ENCODE data around the gene MICOS13.
A peak's percentile ranks its signal among the peaks of the same experiment; 100 is the strongest.

MICOS13 gene

GRCh38 chr19:5669212-5669611 lies 11.1 kb downstream of the MICOS13 start:
- H3K27me3 ChIP-seq (ENCODE audit: insufficient read depth, low read depth, severe bottlenecking) = no peaks in the 10 kb centered on the region
- no peaks in the 10 kb centered on the region for H3K9me3 ChIP-seq (ENCODE audit: severe bottlenecking)
- no peak for DNase-seq
- TF ChIP-seq, protein P1, sequence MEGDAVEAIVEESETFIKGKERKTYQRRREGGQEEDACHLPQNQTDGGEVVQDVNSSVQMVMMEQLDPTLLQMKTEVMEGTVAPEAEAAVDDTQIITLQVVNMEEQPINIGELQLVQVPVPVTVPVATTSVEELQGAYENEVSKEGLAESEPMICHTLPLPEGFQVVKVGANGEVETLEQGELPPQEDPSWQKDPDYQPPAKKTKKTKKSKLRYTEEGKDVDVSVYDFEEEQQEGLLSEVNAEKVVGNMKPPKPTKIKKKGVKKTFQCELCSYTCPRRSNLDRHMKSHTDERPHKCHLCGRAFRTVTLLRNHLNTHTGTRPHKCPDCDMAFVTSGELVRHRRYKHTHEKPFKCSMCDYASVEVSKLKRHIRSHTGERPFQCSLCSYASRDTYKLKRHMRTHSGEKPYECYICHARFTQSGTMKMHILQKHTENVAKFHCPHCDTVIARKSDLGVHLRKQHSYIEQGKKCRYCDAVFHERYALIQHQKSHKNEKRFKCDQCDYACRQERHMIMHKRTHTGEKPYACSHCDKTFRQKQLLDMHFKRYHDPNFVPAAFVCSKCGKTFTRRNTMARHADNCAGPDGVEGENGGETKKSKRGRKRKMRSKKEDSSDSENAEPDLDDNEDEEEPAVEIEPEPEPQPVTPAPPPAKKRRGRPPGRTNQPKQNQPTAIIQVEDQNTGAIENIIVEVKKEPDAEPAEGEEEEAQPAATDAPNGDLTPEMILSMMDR (IDR thresholded peaks at IDR 0.05; ENCODE audit: low read depth, low read length) = no peak
- H3K36me3 ChIP-seq = peaks cover 69% of the 10 kb centered on the region
- H3K4me3 ChIP-seq (ENCODE audit: low read depth, low read length) = no peak overlapping the region
- H3K27ac ChIP-seq = no peak overlapping the region

DNA sequence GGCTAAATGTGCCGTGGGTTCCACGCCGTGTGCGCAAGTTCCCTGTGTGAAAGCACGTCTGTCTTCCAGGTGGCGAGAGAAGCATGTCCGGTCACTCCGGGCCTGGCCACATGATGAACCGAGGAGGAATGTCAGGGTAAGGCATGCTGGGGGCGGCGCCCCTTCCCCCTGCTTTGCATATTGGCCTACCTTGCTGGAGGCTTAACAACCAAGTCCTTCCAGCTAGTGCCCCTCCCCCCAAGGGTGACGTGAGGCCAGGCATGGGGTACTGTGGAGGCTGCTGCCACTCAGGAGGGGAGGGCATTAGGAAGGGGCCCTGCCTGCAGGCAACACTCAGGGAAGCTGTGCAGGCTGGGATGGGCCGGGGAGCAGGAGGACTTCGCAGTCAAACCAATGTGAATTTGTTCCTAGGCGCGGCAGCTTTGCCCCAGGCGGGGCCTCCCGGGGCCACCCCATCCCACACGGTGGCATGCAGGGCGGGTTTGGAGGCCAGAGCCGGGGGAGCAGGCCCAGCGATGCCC lies 12.5 kb downstream of the MICOS13 start:
- no peaks in the 10 kb centered on the region for H3K9me3 ChIP-seq (ENCODE audit: severe bottlenecking)
- no peak overlapping the region for H3K4me3 ChIP-seq (ENCODE audit: low read depth, low read length)
- H3K27ac ChIP-seq = 0 out of 2 replicates have a peak overlapping the region, but pooled peaks have one; percentile 23
- peaks cover 80% of the 10 kb centered on the region for H3K36me3 ChIP-seq
- H3K27me3 ChIP-seq (ENCODE audit: insufficient read depth, low read depth, severe bottlenecking) = no peaks in the 10 kb centered on the region
- TF ChIP-seq, protein P1 (IDR thresholded peaks at IDR 0.05; ENCODE audit: low read depth, low read length) = no peak
- peak; percentile 88 for DNase-seq

DNA sequence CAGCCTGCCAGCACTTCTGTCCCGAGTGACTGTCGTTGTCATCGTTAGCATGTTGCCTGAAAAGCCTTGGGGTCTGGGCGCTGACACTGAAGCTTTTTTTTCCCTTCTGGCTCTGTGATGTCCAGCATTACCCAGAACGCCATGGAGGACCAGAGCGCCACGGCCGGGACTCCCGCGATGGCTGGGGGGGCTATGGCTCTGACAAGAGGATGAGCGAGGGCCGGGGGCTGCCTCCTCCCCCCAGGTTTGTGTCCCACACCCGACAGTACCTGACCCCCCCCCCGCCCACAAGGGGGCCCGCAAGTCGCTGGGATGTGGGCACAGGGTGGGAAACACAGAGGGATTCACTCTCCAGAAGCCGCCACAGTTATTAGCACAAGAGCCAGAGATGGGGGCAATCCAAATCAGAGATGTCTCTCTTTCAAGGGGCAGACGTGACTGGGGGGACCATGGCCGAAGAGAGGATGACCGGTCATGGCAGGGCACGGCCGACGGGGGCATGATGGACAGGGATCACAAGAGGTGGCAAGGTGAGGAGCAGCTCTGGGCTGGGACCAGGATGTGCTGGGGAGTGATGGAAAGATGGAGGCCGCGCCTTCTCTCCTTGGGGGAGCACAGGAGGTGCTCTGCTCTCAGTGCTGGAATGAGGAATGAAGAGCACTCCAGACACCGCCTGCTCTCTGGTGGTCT lies 13.2 kb downstream of the MICOS13 start:
- no peaks in the 10 kb centered on the region for H3K27me3 ChIP-seq (ENCODE audit: insufficient read depth, low read depth, severe bottlenecking)
- peaks cover 86% of the 10 kb centered on the region for H3K36me3 ChIP-seq
- TF ChIP-seq, protein P1 (IDR thresholded peaks at IDR 0.05; ENCODE audit: low read depth, low read length) = no peak
- DNase-seq = no peak
- no peak overlapping the region for H3K27ac ChIP-seq
- no peaks in the 10 kb centered on the region for H3K9me3 ChIP-seq (ENCODE audit: severe bottlenecking)
- H3K4me3 ChIP-seq (ENCODE audit: low read depth, low read length) = no peak overlapping the region

DNA sequence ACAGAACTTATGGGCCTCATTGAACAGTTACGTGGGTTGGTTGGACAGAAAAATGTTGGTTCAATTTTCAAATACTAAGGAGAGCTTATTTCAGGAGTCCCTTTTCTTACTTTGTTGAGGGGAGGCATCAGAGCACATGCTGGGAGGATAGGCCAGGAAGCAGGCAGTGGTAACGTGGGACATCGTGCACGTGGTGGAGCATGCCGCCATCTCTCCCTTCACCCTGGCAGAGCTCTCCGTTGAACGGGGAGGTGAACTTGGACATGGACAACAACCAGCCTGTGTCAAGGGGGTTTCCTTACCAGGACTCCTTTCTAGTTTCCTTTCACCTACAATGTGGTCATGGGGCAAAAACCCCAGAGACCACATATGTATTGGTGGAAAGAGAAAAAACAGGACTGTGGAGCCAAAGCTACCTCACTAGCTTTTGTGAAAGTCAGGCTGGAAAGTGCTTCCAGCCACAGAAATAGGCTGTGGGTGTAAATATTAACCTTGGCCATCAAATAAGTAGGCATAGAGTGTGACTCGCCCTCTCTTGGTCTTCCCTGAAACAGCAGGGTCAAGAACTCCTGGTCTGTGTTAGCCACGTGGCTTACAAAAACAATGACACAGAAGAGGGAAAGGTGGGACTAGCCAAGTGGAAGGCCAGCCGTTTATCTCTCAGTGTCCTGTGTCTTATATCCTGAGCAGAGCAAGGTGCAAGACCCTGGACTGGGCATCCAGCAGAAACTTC lies 14.4 kb downstream of the MICOS13 start:
- Histone ChIP-seq H3K27me3 (ENCODE audit: insufficient read depth, low read depth, severe bottlenecking) (no peaks in the 10 kb centered on the region), H3K27ac (no peak overlapping the region), H3K4me3 (ENCODE audit: low read depth, low read length) (no peak overlapping the region), H3K36me3 (peaks cover 90% of the 10 kb centered on the region), H3K9me3 (ENCODE audit: severe bottlenecking) (no peaks in the 10 kb centered on the region)
- DNase-seq = no peak
- TF ChIP-seq, protein P1 (IDR thresholded peaks at IDR 0.05; ENCODE audit: low read depth, low read length) = 0 out of 2 replicates have a peak, but pooled peaks have one; percentile 22

- Histone ChIP-seq H3K27ac (no peak overlapping the region), H3K9me3 (ENCODE audit: severe bottlenecking) (no peaks in the 10 kb centered on the region), H3K4me3 (ENCODE audit: low read depth, low read length) (no peak overlapping the region), H3K36me3 (peaks cover 92% of the 10 kb centered on the region), H3K27me3 (ENCODE audit: insufficient read depth, low read depth, severe bottlenecking) (no peaks in the 10 kb centered on the region)
- DNase-seq = no peak
- TF ChIP-seq, protein P1 (IDR thresholded peaks at IDR 0.05; ENCODE audit: low read depth, low read length) = no peak
Observed at GRCh38 chr19:5664515-5664914, 15.8 kb downstream of the MICOS13 start.
